Measurements from ENCODE around the gene GXYLT2.

Gene GXYLT2

GRCh38 chr3:72887705-72888545, at the start of gene GXYLT2:
Gene GXYLT2 (plus strand): TSS chr3:72888046. CDS start chr3:72888234, 188 bp downstream.
- DNase-seq (ENCODE audit: low read depth), result peak; percentile 19

GRCh38 chr3:72839057-72839456, 48.8 kb upstream of the GXYLT2 start:
- DNase-seq (ENCODE audit: low read depth), result no peak

- no peak for DNase-seq (ENCODE audit: low read depth)
Measured at GRCh38 chr3:72844436-72844993, 43.3 kb upstream of the GXYLT2 start.

GRCh38 chr3:72846166-72846565, 41.7 kb upstream of the GXYLT2 start:
- DNase-seq (ENCODE audit: low read depth), result no peak

- DNase-seq (ENCODE audit: low read depth), result no peak
Measured at GRCh38 chr3:72847282-72847681, 40.6 kb upstream of the GXYLT2 start.

- DNase-seq (ENCODE audit: low read depth), result peak; percentile 93
Measured at GRCh38 chr3:72847751-72848702, 39.8 kb upstream of the GXYLT2 start, which contains the start of gene SHQ1. Gene SHQ1 (minus strand): TSS chr3:72848445. CDS start chr3:72848340, 105 bp downstream.

- peak; percentile 4 for DNase-seq (ENCODE audit: low read depth)
Measured at GRCh38 chr3:72848703-72849081, 39.2 kb upstream of the GXYLT2 start.

- DNase-seq (ENCODE audit: low read depth), result no peak
Measured at GRCh38 chr3:72855001-72855400, 32.8 kb upstream of the GXYLT2 start.

GRCh38 chr3:72860053-72860452, 27.8 kb upstream of the GXYLT2 start:
- DNase-seq (ENCODE audit: low read depth), result no peak

GRCh38 chr3:72860846-72861245, 27.0 kb upstream of the GXYLT2 start:
- DNase-seq (ENCODE audit: low read depth), result no peak

- no peak for DNase-seq (ENCODE audit: low read depth)
Measured at GRCh38 chr3:72862314-72863090, 25.3 kb upstream of the GXYLT2 start.

GRCh38 chr3:72872183-72872582, 15.7 kb upstream of the GXYLT2 start:
- no peak for DNase-seq (ENCODE audit: low read depth)

- no peak for DNase-seq (ENCODE audit: low read depth)
Measured at GRCh38 chr3:72887343-72887704, 522 bp upstream of the GXYLT2 start.

- no peak for DNase-seq (ENCODE audit: low read depth)
Measured at GRCh38 chr3:72888546-72889309, 882 bp downstream of the GXYLT2 start.

GRCh38 chr3:72889310-72890165, 1.7 kb downstream of the GXYLT2 start:
- no peak for DNase-seq (ENCODE audit: low read depth)

- no peak for DNase-seq (ENCODE audit: low read depth)
Measured at GRCh38 chr3:72890166-72890925, 2.5 kb downstream of the GXYLT2 start.

GRCh38 chr3:72891053-72891855, 3.4 kb downstream of the GXYLT2 start:
- no peak for DNase-seq (ENCODE audit: low read depth)

GRCh38 chr3:72892081-72892775, 4.4 kb downstream of the GXYLT2 start:
- DNase-seq (ENCODE audit: low read depth), result no peak

Measured in stimulated activated CD8-positive, alpha-beta memory T cell treated with anti-CD3 and anti-CD28 coated beads, Interleukin-4, amount 100 ng/mL, for 24 hours (primary cell).